NCI-H510A (cell line): Measurements from ENCODE around the gene CLRN1.

Source experiments
- DNase-seq: peaks from one replicate; lab custom pipeline; 2025; lab: John Stamatoyannopoulos, UW

CLRN1 gene

GRCh38 chr3:150975992-150976368 lies 3.5 kb upstream of the CLRN1 start:
- DNase-seq = no peak

DNA sequence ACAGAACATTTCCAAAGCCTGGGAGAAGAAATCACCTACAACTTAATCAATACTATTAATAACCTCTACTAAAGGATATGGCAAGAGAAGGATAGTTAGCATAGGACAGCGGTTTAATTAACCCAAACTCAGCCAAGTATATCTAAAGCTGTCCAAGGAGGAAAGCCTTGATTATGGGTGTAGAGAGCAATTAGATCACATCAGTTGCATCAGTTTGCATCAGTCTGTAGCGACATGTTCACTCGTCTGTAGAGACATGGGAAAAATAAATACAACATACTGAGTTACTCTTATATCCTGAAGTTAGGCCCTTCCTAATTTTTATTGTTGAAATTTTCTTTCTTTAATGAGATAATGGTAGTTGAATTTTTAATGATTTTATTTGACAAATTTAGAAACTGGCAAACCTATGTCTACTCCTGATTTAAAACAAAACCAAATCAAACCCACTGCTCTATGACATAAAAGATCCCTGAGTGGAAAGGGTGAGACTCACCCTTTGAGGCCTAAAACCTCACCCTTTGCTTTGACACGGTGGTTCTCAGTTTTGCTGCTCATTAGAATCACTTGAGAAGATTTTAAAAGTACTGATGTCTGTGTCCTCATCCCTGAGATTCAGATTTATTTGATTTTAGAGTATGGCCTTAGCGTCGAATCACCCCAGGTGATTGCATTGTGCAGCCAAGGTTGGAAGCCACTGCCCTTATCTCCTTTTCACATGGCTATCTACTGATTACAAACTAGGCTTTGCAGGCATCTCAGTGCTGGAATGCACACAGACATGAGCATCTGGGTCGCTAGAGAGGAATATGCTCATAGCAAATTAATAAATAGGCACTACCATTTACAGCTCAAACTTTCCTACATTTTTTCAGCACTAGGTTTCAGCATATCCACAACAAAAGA lies 2.8 kb upstream of the CLRN1 start:
- DNase-seq = no peak

DNA sequence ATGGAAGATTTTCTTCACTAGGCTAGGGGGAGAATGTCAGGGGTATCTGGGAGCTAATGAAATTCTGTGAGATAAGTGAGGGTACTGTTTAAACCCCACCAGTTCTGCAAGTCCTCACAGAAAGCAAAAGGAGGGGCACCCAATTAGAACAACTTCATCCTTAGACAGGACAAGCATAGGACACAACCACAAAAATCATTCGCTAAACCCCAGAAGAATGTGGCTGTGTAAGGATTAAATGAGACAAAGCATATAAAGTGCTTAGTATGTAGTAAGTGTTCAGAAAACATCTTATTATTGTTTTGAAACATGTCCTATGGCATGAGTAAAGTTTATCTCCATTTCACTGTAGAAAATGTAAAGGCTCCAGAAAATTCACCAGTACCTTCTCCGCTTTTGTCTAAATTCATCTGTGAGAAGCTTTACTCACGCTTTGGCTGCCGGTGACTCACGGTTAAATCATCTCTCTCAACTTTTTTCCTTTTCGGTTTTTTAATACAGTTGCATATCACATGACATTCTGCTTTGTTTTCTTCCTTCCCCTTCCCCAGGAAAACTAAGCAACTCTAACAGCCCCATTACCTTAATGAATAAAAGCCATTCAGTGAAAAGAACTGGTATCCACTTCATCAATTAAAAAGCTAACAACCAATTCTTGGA lies 1.7 kb downstream of the CLRN1 start:
- no peak for DNase-seq

DNA sequence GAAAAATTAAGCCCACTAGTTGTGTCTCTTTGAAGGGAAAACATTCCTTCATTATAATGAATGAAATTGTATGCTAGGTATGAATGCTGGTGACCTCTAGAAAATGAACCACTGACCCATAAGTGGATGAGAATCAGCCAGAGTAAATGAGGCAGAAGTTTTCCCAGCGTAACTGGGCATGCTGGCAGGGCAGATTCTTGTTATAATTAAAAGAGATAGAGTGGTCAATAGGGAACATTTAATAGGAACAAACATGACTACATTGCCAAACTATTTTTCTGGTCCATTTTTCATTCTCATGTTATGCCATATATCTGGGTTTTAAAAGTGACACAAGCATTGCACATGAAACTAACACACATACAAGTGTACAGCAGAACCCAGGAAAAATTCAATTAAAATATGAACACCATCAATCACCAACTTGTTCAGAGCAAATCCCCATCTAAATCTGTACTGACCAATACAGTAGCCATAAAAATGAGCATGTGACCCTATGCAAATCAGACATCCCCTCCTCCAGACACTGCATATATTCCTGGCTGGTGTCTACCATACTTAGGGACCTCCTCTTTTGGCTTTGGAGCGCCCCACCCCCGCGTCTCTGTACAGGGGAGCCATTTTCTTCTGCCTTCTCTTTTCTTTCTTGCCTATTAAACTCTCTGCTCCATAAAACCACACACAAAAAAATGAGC lies 4.0 kb downstream of the CLRN1 start:
- no peak for DNase-seq

DNA sequence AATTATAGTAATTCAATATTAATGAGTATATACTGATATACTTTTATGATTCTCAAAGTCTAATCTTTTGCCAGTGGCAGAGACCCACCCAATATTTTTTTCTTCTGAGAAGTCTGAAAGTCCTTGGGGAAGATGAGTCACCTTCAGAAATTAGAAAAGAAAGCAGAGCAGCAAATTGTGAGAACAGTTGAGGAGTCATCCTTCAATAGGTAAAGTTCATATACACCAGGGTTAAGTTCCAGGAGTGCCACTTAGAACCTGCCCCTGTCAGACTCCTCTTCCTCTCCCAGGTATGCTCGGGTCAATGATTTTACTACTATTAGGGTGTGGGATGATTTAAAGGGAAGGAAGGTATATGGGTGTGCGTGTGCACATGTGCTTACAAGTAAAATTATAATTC lies 7.1 kb downstream of the CLRN1 start:
- no peak for DNase-seq

- no peak for DNase-seq
These were observed 10.6 kb downstream of the CLRN1 start for GRCh38 chr3:150961949-150962348.

- no peak for DNase-seq
These were observed 11.5 kb downstream of the CLRN1 start for GRCh38 chr3:150960708-150961684.

DNA sequence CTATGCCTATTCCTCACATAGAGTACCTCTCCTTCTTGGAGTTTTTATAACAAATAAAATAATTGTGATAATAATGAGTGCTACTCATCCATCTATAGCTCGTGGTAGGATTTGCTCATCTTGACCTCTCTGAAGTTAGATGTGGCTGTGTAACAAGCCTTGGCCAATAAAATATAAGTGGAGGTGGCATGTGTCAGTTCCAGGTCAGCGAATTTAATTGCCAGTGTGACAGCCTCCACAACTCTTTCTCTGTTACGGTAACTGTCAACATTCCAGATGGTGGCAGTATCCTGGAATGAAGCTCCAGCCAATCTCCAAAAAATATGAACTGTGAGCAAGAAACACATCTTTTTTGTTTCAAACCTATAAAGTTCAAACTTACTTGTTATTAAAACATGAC lies 13.8 kb downstream of the CLRN1 start:
- DNase-seq = no peak

GRCh38 chr3:150956376-150956775 lies 16.2 kb downstream of the CLRN1 start:
- DNase-seq = no peak

GRCh38 chr3:150951923-150952322 lies 20.6 kb downstream of the CLRN1 start:
- no peak for DNase-seq

- no peak for DNase-seq
These were observed 27.1 kb downstream of the CLRN1 start for GRCh38 chr3:150945226-150946032.

DNA sequence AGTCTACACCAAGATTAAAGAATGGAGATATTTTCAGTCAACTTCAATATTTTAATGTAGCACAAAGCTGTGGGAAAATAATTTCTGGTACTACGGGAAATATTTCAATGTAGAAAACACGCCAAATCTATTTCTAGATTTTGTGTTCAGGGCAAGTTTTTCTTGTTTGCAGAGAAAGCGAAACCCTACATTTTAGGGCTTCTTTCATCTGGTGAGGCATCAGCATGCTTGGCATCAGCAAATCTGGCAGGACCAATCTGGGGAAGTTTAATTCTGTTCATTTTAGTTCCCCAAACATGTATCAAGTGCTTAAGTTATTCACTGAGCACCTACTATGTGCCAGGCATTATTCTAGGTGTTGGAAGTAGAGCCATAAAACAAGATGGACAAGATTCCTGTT lies 30.3 kb downstream of the CLRN1 start:
- DNase-seq = no peak

DNA sequence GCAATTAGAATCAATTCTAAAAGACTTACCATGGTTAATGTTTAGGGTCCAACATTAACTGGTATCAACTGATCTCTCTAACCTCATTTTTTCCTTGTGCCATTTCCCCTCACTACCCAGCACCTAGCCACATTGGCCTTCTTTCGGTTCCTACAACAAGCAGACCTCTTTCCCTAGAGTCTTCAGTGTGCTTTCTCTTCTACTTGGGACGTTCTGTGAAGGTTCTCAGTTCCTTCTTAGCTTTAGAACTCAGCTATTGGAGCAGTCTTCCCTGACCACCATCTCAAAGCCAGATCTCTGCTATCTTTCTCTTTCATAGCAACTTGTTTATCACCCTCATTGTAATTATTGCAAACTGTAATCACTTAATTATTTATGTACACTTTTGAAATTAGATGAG lies 35.8 kb downstream of the CLRN1 start:
- DNase-seq = no peak

DNA sequence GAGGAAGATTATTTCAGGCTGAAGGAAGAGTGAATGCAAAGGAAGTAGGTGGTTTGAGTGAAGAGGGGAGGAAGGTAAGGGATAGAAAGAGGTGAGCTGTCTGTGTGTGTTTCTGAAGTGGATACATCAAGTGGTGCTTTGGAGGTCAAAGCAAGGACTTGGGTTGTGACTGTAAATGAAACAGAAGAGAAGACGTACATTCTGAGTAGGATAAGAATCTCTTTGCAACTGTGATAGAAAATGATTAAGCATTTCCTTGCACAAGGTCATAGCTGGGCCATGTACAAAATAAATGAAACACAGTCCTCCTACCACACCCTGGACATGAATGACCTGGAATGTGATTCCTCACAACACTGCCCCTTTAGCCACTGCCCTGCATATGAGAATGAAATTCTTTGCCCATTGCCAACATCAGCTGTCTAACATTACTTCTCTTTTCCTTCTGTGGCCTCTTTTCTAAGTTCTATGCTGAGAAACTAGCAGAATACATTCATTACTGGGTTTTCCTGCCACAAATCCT lies 39.0 kb downstream of the CLRN1 start:
- DNase-seq = no peak

- DNase-seq = no peak
These were observed 40.8 kb downstream of the CLRN1 start for GRCh38 chr3:150931745-150932144.

DNA sequence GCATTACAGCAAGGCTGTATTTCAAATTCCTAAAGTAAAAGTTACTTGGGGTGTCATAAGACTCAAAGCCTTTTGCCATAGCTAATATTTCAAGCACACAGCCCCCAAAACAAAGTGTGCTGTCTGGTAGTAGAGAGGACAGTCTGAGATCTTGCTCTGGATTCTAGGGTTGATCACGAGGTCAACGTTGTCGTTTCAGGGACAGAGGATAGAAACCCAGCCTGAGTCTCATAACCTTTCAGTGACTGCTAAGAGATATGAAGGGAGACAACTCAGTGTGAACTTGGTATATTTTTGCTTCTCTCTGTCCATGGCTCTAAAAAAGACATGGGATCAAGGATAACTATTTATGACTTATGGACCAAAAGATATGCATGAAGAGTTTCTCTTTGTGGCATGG lies 41.7 kb downstream of the CLRN1 start:
- no peak for DNase-seq

- DNase-seq = no peak
These were observed 44.3 kb downstream of the CLRN1 start for GRCh38 chr3:150928234-150928633.

- no peak for DNase-seq
These were observed 46.2 kb downstream of the CLRN1 start for GRCh38 chr3:150926328-150926727.

GRCh38 chr3:150925751-150926201 lies 46.8 kb downstream of the CLRN1 start:
- peak; percentile 47 for DNase-seq

DNA sequence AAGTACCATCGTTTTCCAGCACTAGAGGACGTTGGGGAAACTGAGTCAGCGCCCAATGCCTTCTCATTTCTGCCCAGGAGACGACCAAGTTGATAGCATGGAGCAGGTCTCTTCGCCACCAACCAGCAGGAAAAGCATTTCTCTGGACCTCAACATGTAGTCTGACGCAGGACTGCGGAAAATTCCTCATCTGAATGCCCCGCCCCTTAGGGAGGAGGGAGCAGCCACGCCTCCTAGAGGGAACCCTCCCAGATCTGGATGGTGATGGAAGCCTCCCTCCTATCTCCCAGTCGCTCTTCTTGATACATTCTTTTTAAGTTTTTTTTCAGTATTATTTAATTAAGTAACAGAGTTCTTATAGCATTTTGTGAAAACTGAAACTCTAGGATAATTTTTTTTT lies 49.9 kb downstream of the CLRN1 start:
- no peak for DNase-seq

- no peak for DNase-seq
These were observed 51.3 kb downstream of the CLRN1 start for GRCh38 chr3:150921209-150921608.
